SIG-M5 (cell line): ENCODE measurements around the gene EWSR1.
"Not testable (repeated sequence)": the region's sequence is repeated elsewhere in the genome, so short reads cannot be mapped to it uniquely, and the experiment has no call there.

ENCODE experiments used
- DNase-seq: peaks from one replicate; lab custom pipeline; 2025; lab: John Stamatoyannopoulos, UW

Gene EWSR1

DNA sequence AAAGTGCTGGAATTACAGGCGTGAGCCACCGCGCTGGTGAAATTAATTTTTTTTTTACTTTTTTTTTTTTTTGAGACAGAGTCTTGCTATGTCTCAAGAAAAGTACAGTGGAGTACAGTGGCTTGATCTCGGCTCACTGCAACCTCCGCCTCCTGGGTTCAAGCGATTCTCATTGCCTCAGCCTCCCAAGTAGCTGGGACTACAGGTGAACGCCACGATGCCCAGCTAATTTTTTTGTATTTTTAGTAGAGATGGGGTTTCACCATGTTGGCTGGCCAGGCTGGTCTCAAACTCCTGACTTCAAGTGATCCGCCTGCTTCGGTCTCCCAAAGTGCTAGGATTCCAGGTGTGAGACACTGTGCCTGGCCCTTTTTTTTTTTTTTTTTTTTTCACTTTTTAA, 20.2 kb upstream of the EWSR1 start:
- DNase-seq: not testable (repeated sequence)

DNA sequence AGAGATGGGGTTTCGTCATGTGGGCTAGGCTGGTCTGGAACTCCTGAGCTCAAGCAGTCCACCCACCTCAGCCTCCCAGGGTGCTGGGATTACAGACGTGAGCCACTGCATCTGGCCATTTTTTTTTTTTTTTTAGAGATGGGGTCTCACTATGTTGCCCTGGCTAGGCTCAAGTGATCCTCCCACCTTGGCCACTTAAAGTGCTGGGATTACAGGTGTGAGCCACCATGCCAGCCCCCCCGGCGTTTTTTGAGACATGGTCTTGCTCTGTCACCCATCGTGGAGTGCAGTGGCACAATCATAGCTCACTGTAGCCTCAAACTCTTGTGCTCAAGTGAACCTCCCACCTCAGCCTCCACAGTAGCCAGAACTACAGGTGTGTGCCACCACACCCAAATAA, 16.8 kb upstream of the EWSR1 start:
- no peak for DNase-seq

DNA sequence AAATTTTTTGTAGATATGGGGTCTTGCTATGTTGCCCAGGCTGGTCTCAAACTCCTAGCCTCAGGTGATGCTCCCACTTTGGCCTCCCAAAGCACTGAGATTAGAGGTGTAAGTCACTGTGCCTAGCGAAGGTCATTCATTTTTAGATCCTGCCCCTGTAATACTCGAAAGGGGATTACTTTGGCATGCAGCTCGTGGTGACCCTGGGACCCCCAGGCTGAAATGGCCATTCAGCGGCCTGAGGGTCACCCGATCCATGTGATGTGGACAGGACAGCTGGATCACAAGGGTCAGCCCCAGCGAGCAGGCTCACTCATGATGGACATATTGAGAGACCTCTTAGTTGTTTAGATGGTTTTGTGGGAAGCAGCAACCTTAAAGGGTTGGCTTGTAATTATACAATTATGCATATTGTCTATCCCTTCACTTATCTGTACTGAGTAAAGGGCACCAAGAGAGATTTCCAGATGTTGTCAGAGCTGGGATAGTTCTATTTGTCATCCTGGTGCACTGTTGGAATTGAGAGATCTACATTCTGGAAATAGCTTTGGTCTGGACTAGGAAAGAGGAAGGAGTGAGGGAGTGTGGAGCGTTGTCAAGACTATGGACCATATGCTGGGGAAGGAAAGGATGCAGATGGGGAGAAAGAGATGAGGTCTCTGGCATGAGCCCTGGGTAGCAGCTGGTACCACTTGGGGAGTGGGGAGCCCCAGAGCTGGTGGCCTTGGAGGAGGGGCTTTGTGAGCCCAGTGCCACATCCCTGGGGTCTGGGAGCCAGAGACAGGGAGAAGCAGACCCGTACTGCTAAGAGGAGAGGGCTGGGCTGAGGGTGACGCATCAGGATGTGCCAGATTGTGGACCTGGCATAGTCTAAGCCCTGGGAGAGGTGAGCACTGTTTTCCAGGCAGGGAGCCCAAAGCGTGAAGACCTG, 15.8 kb upstream of the EWSR1 start:
- DNase-seq: no peak

DNA sequence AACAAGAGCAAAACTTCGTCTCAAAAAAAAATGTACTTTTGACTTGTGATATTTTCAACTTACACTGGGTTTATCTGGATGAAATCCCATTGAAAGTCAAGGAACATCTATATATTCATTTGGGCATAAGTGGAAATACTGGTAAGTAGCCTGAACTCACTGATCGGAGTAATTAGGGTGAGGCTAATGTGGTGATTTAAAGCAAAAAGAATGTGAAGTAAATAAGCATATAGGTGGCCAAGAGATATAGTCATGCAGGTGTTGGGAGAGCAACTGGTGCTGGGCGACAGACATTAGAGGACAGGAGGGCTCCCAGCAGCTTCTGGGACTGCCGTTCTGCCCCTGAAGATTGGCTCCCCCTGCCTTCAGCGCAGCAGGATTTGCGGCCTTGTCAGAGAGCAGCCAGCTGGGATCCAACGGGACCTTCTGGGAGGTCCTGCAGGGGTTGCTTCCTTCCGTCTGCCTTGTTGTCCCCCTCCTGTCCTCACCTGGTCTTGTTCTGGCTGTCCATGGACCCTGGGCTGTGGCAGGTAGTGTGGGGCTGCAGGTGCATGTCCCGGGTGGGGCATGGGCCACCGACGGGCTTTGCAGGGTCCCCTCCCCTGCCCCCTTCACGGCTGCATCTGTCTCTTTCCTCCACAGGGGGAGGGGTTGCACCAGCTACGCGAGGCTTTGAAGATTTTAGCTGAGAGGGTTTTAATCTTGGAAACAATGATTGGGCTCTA, 14.3 kb upstream of the EWSR1 start:
- DNase-seq: no peak

DNA sequence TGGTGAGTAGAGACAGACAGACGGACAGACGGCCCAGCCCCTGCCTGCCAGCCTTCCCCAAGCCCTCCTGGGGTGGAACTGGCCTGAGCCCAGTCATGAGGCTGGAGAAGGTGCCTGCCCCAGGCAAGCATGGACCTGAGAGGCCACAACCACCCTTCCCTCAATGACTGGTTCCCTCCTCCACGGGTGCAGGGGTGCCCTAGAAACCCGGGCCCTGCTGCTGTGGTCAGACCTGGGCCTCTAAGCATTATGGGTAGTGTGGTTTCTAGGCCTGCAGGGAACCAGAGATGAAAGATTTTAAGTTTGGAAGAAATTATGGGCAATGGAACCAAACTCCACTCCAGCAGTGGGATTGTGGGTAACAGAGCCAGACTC, 13.8 kb upstream of the EWSR1 start:
- no peak for DNase-seq

DNA sequence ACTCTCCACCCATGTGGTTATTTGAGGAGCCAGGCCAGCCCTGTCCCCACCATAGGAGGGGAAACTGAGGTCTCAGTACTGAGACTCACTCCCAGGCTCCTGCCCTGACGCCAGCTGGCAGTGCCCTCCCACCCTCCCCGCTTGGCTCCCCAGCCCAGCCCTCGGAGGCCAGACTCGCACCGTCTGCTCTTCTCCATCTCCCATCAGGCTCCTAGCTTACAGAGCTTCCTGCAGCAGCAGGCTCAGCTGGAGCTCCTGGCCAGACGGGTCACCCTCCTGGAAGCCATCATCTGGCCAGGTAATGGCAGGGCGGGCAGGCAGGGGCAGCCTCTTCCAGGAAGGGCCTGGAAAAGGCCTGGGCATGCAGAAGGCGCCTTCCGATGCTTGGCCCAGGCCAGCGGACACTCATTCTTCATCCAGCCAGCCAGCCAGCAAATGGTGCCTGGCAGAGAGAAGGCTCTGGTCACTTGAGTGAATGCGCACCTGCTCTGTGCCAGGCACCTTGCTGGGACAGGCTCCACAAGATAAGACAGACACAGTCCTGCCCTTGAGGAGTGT, 12.9 kb upstream of the EWSR1 start:
- DNase-seq: no peak

DNA sequence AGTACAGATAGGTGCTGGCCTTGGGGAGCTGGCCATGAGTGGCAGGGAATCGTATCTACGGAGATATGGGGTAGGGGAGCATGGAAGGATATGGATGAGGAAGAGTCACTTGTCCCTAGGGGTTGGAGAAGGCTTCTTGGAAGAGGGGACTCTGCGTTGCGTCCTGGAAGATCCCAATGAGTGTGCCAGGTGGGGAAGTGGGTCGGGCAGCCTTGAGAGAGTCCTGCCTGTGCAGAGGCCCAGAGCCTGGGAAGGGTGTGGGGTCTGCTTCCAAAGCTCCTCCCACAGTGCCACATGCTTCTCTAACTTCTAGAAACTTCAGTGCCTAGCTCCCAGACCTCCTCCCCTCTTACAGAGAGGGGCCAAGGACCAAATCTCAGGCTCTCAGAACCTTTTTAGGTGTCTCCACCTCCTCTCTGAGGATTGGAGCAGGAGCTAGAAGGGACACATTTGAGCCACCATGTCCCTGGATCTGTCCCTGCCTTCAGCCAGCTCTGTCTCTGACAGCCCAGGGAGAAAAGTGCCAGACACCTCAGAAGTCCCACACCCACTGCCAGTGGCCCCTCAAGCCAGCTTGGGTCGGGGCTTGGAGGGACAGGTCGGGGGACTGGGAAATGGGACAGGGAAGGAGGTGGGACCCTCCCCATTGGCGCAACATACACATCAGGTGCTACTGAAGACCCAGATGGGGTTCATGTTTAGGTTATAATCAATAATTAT, 11.3 kb upstream of the EWSR1 start:
- DNase-seq: no peak

DNA sequence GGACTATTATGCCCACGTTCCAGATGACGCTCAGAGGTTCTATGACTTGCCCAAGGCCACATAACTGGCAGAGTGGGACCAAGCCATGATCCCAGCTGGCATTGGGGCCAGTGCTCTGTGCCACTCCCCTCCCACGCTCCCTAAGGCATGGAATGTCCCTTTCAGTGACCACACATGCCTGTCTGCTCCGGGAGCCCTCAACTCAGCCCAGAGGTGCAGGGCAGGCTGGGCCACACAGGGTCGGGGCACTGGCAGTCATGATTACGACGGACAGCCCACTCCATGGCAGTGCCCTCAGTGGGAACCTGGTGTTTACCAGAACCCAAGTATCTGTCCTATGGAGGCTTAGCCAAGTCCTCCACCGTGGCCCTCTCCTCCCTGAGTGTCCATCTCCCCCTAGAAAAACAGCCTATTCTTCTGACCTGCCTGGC, 10.3 kb upstream of the EWSR1 start:
- DNase-seq: no peak

DNA sequence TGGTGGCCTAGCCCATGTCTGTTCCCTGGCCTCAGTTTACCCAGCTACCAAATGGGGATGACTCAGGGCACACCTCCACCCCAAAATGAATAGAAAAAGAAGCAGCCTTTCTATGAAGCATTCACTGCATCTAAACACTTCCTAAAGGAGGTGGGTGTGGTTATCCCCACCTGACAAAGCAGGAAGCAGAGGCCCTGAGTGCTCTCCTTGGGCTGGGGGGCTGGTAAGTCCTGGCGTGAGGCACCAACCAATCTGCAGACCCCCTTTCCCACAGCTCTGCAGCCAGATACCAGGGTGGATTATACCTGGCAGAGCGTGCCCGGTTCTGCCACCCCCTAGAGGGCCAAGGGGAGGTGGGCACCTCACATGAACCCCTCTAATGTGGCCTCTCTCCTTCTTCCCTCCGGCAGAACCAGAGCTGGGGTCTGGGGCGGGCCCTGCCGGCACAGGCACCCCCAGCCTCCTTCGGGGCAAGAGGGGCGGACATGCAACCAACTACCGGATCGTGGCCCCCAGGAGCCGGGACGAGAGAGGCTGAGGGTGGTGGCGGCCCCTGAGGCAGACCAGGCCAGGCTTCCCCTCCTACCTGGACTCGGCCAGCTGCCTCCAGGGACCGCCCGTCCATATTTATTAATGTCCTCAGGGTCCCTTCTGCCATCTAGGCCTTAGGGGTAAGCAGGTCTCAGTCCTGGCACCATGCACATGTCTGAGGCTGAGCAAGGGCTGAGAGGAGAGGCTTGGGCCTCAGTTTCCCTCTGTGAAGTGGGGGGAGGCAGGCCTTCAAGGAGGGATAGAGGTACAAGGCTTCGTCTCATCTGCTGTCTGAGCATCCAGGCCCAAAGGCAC, 9.4 kb upstream of the EWSR1 start:
- DNase-seq: no peak

DNA sequence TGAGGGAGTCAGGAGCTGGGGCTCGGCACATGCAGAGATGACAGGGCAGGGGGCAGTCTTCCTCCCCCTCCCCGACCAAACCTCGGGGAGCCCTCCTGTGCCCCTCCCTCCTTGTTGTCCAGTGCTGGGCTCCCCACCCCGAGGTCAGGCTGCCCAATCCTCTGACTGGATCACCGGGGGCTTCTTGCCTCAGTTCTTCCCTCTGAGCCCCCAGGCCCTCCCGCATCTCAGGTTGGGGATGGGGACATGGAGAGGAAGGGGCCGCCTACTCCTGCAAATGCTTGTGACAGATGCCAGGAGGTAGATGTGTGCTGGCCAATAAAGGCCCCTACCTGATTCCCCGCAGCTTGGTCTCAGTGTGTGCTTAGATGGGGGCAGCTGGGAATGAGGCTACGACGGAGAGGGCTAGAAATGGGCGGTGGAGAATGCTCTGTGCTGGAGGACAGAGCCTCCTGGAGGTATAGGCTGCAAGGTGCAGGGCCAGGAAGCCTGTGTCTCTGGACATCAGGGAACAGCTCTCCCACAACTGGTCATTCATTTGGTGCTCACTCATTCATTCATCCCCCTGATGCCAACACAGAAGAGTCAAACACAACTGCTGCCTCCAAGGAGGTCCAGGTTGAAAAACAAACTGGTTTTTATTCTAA, 8.7 kb upstream of the EWSR1 start:
- DNase-seq: no peak

DNA sequence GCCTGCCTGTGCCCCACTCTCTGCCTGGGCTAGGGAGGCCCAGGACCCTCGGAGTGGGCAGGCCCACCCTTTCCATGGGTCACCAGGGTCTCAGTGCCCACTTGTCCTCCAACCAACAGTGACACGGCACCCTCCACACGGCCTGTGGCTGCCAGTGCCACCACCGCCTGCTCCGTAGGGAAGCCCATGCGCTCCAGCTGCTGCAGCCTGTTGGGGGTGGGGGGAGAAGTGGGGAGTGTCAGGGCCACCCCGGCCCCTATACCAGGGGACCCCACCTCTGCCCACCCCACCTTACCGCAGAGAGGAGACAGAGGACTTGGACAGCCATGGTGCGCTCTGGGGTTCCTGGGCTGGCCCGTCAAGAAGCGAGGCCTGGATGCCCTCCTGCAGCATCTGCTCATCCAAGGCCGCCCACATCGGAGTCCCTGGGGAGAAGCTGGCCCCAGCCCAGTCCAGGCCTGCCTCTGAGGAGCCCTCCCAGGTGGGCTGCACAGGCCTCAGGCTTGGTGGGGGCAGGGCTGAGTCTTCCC, 8.0 kb upstream of the EWSR1 start:
- DNase-seq: no peak

DNA sequence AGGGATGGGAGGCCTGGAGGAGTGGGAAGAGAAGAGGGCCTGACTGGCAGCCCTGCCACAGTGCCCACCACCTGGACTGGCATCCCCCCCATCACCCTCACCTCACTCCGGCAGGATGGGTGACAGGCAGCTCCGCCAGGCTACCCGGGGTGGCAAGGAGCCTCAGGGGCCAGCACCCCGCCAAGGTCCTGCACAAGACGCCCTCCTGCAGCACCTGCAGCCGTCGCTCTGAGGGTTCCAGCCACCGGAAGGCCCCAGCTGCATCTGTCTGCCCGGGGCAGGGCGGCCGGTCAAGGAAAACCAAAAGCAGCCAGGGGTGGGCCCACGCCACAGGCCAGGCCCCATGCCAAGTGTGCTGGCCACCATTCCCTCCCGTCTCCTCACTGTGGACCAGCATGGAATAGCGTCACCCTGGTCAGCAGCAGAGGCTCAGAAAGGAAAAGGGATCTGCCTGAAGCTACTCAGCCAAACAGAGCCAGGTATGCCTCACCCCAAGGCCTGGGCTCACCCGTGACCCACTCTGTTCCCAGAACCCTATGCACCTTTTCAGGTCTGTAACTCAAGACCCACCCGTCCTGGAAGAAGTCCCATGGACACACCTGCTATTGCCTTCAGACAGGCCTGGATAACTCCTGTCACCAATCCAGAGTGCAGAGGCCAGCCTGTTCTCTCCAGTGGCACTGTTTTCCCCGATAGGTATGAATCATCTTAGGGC, 7.3 kb upstream of the EWSR1 start:
- no peak for DNase-seq

DNA sequence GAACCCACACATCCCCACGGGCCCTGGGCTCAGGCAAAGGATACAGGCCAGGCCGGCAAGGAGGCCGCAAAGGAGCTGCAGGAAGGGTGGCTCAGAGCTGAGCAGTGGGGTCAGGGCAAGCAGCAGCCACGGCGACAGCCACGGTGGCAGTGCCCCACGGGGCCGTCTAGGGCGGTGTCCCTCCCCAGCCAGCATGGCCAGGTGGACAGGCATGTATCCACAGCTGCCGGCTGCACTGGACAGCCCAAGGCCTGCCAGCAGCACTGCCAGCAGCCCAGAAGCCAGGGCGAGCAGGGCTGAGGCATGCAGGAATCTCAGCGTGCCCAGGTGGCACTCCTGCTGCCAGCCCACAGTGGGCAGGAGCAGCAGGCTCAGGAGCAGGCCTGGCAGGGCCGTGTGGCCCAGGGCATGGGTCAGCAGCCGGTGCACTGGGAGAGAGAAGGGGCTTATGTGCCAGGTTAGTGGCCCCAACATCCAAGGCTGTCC, 4.2 kb upstream of the EWSR1 start:
- DNase-seq: no peak

DNA sequence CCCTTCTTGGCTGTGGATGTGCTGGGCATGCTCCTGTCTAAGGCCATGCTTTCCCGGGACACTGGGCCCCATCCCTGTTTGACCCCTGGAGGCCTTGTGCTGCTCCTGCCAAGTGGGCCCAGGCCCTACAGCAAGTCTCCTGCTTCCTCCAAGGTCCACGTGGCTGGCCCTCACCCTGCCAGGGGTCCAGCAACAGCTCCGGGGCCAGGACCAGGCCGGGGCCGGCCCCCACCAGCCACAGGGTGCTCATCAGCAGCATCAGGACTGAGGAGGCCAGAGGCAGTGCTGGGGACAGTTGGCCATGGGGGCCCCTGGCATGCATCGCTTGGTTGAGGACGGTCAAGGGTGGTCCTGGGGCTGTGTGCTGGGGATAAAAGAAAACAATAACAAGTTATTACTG, 2.8 kb upstream of the EWSR1 start:
- no peak for DNase-seq

DNA sequence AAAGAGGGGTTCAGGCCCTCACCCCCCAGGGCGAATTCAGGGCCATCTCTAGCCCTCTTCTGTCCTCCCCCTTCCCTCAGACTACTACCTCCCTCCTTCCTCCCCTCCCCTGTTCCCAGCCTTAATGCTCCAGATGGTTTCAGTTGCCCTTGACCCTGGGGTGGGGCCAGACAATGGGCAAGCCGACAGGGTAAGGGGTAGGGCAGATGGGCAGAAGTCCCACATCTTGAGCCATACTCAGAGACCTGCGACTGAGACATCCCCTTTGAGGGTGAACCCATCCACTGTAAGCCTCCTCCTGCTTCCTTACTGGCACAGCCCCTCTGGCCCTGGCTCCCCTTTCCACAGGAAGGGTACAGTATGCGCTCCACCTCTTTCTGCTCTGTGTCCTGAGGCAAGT, 2.1 kb upstream of the EWSR1 start:
- DNase-seq: no peak

DNA sequence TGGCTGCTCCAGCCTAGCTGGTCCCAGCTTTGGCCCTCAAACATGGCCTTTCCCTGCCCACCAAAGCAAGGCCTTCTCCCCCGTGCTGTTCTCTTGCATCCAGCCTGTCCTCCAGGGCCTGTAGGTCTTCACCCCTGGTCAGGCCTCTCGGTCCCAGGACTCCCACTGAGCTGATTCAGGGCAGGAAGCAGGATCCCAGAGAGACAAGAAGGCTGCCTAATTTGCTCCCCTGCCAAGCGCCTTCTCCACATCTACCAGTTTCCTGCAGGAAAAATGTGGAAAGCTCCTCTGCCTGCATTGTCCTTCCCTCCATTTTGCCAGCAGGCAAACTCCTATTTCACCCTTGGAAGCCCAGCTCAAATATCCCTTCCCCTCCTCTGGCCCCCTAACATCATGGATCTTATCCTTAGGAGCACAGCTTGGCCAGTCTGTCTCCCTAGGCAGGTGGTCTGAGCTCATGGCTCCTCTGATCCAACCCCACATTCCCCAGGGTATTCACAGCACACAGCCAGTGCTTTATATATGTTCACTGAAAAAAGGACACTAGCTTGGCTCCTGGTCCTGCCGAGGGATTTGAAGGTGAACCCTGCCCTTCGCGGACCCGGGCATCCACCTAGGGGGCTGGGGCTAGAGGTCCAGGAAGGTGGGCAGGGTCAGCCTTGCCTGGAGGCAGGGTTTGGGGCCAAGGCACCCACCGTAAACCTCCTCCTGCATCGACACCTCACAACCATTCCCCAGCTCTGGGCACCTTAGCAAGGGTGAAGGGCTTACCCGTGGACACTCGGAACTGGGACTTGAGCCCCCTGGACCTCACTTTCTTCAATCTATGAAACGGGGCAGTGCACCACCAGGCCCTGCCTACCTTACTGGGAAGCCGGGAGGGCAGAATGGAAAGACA, 1.3 kb upstream of the EWSR1 start:
- no peak for DNase-seq

DNA sequence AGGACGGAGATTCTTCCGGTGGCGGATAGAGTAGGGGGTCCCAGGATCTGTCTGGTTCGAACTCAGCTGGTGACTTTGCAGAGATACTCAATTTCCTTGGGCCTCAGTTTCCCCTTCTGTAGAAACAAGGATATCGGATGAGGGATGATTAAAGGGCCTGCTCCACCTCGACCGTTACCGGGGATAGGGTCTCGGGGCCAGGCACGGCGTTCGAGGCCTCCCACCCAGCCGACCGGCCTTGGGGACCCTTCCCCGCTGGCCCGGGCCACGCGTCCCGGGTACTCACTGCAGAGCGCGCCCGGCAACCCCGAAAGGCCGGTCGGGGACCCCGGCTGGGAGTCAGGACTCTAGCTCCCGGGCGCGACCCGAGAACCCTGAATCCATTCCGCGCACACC, 608 bp upstream of the EWSR1 start:
- no peak for DNase-seq

DNA sequence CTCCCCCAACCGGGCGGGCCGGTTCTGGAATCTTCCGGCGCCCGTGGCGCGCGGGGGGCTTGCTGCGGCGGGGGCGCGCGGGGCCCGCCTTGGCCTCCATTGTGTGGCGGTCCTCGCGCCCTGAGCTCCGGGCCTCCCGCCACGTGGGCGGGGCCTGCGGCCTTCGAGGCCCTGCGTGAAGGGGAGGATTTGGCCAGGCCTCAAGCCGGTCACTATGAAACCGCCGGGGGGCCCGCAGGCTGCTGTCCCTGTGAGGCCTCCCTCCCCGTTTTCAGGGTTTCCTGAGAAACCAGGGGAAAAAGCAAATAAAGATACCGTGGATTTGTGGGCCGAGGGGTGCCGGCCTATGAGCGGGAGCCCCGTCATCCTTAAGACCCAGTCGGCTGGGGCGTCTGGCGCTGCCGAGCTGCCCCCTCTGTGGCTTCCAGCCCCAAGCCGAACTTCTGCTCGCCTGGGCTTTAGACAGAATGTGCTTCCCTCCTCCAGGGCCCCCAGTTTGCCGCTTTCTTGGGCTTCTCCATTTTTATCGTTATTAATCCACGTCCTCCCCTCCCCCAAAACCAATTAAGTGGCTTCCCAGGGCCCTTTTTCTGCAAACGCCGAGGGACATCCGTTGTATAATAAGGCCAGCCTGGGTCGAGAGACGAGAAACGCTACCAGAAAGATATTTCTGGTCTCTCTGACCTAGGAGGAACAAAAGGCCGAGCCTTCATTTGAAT, 602 bp downstream of the EWSR1 start:
- no peak for DNase-seq
